ENCODE measurements around the gene DNAH9. TPM values are rescaled to one million over a fixed set of nuclear protein-coding genes. Genes with fewer than 3 reads are reported as not detected.
A peak's percentile ranks its signal among the peaks of the same experiment; 100 is the strongest.

Gene DNAH9
- polyA plus RNA-seq, 5 donors: 2.3 to 9.3 (median 6.6) TPM

DNA sequence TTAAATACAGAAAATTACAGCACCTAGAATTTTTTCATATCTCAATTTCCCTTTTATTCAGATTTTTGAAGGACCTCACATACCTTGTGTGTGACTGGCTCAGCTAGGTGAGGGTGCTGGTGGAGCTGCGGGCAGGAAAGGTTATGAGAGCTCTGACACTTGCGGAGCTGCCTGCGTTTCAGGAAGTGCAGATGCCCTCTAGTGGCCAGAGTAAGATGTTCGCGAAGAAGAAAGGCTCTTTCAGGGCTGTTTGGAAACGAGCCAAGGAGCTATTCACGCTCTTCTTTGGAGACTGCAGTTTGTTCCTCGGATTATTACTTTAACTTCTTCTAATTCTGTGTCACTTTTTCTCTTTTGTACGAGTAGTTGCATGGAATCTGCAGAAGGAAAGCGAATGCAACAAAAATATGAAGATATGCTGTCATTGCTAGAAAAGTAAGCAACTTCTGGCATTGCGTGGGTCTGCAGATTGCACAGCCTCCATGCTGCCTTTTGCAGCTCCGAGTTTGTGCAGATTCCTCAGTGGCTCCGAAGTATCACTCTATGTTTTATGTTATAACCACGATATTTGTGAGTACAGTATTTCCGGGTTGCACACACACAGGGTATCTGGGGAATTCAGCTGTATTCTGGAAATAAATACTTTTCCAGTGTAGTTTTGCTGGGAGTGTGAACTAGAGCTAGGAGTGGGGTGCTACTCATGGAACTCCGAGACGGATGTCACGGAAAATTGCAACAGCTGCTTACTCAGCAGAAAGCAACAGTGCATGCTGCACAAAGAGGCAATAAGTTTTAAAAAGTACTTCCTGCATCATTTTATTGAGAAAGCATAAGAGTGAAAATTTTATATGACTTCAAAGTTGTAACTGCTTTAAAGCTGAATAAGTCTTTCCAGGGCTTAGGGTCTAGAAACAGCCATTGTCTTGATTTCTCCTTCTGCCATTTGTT is 46.3 kb downstream of the DNAH9 start:
- peak; percentile 71 to 76 for DNase-seq

DNA sequence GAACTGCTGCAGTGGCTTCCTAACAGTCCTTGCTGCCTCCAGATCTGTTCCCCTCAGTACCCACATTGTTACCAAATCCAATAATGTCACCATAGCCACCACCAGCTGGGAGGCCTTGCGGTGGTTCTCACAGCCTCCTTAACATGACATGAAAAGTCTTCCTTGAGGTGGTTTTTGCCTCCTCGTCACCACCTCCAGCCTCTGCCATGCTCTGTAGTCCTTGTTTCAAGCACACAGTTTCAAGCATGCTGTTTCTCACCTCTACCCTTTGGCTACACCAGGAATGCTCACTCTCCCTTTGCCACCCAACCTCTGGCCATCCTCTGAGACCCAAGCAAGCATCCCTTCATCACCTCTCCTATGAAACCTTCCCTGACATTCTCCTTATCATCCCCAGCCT is 47.2 kb downstream of the DNAH9 start:
- no peak for DNase-seq

- no peak for DNase-seq
These were observed 52.8 kb downstream of the DNAH9 start for GRCh38 chr17:11651089-11651488.

- DNase-seq: no peak
These were observed 70.3 kb downstream of the DNAH9 start for GRCh38 chr17:11668618-11669017.

DNA sequence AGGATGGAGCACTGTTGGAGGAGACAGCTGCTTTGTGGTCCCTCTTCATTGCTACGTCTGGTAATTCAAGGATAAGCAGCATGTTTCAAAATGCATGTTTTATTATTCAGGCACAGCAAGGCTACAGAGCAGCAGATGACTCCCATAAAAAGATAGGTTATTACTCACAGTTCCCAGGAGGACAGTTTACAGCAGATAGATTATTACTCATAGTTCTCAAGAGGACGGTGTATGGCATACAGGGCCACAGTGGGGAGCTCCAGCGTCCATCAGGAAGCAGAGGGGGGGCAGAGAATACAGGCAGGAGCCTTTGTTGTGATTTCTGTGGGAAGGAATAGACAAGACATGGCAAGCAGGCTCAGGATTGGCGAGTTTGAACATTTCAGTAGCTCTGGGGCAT is 72.9 kb downstream of the DNAH9 start:
- no peak for DNase-seq

GRCh38 chr17:11682646-11683045 is 84.4 kb downstream of the DNAH9 start:
- no peak for DNase-seq

DNA sequence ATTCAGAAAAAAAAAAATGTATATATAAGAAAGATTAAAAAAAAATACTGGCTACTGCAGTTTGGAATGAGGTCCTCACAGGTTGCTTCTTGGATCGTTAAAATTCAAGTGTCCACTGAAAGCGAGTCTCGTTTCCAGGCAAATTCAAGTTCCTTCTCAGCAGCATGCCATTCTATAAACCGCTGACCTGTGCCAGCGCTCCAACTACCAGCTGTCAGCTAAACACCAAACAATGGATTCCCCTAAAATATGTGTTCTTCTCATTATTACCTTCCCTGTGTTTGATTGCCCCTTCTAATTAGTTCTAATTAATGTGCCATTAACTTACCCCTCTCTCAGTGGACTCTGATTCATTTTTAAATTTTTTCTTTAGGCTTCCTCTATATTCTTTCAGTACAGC is 92.4 kb downstream of the DNAH9 start:
- no peak for DNase-seq

DNA sequence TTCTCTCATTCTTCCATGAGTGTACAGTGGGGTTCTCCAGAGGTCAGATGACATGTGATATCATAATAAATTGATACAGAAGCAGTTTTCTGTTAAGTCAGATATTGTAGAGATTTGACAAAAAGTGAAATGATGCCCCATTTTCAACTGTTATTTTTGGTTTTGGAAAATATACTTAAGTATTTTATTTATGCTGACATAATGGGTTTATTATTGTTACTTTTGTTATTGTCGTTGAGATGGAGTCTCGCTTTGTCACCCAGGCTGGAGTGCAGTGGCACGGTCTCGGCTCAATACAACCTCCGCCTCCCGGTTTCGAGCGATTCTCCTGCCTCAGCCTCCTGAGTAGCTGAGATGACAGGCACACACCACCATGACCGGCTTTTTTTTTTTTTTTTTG is 94.4 kb downstream of the DNAH9 start:
- DNase-seq: no peak

DNA sequence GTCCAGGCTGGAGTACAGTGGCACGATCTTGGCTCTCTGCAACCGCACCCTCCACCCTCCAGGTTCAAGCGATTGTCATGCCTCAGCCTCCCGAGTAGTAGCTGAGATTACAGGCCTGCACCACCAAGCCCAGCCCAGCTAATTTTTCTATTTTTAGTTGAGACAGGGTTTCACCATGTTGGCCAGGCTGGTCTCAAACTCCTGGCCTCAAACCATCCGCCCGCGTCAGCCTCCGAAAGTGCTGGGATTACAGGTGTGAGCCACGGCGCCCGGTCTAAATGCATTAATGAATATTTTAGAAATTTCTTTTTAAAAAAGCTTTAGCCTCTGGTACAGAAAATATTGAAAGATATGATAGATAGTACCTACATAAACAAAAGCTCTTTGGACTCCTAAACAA is 95.0 kb downstream of the DNAH9 start:
- DNase-seq: no peak

GRCh38 chr17:11700668-11701067 is 102.4 kb downstream of the DNAH9 start:
- DNase-seq: no peak

GRCh38 chr17:11701911-11702310 is 103.6 kb downstream of the DNAH9 start:
- DNase-seq: no peak

- no peak for DNase-seq
These were observed 105.8 kb downstream of the DNAH9 start for GRCh38 chr17:11704041-11704440.

- no peak for DNase-seq
These were observed 106.8 kb downstream of the DNAH9 start for GRCh38 chr17:11705111-11705510.

- DNase-seq: no peak
These were observed 109.3 kb downstream of the DNAH9 start for GRCh38 chr17:11707586-11707985.

DNA sequence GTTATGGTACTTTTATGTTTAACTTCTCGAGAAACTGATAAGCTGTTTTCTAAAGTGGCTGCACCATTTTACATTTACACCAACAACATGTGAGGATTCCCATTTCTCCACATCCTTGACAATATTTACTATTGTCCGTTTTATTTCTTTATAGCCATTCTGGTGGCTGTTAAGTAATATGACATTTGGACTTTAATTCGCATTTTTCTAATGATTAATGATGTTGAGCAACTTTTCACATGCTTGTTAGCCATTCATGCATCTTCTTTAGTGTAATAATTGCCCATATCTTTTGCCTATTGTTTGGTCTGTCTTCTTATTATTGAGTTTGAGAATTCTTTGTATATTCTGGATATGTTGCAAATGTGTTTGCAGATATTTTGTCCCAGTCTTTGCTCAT is 114.2 kb downstream of the DNAH9 start:
- no peak for DNase-seq

- DNase-seq: no peak
These were observed 120.9 kb downstream of the DNAH9 start for GRCh38 chr17:11719203-11719602.

GRCh38 chr17:11719856-11720255 is 121.6 kb downstream of the DNAH9 start:
- peak; percentile 9 to 13 for DNase-seq

DNA sequence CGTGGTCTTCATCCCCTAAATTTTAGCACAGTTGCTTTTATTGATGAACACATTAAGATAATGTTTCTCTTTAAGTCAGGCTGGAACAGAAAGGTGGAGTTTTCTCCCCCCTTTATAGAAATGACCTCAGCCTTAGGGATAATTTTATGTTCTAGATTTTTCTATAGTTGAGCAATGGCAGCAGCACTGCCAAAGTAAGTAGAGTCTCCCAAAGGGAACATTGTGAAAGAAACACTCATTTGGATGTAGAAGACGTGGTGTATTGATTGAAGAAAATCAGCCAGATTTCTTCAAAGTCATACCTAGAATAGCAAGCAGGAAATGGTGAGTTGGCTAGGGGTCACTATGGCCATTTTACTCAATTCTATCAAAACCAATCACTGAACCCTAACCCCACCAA is 122.5 kb downstream of the DNAH9 start:
- no peak for DNase-seq

GRCh38 chr17:11730747-11731146 is 132.5 kb downstream of the DNAH9 start:
- DNase-seq: no peak

- DNase-seq: no peak
These were observed 138.5 kb downstream of the DNAH9 start for GRCh38 chr17:11736613-11737312.

DNA sequence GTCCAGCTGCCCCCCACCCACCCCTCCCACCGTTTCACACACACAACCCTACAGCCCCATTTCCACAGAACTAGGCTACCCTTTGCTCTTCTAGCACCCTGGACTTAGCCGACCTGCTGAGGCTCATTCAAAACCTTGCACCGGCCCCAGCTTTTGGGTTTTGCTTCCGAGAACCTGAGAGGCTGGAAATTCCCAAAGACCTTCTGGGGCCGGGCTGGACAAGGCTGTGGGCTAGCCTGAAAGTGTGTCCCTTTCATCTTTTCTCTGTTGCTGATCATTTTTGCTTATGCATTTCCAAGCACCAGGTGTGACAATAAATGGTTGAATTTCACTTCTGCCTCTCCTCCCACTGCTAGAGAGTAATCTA is 139.0 kb downstream of the DNAH9 start:
- DNase-seq: no peak

DNA sequence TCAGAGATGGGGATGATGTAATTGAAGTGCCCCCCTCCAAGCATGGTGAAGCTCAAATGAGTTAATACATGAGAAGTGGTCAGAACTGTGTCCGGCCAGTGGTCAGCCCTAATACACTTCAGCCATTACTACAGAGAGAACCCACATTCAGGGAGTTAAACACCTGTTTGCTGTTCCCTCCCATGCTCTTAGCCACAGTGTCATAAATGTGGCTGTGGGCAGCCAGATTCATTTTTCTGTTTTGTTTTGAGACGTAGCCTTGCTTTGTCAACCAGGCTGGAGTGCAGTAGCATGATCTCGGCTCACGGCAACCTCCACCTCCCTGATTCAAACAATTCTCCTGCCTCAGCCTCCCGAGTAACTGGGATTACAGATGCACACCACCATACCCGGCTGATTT is 139.9 kb downstream of the DNAH9 start:
- DNase-seq: no peak

GRCh38 chr17:11739351-11739750 is 141.1 kb downstream of the DNAH9 start:
- DNase-seq: no peak
